Heart right ventricle (tissue), 16 donors: ENCODE results near the gene PARD6G. TPM values are rescaled to one million over a fixed set of nuclear protein-coding genes. Genes with fewer than 3 reads are reported as not detected.
A peak's percentile ranks its signal among the peaks of the same experiment; 100 is the strongest.

Source experiments
- ATAC-seq, 8 donors: fragments of 200-7000 bp; cut with Tn5 transposase; one replicate each; pipeline ENCODE4 v1.9.1; 2020; ENCODE audit warnings: mild to moderate bottlenecking in 8 of 8, moderate library complexity in 8 of 8, moderate number of reproducible peaks in 1 of 8
- DNase-seq, 2 donors: peaks; one replicate each; pipeline ENCODE4 v3.0.0-alpha.2; 2020
- H3K27ac ChIP-seq, 10 donors: fragments of 200-600 bp; sonication (generic) in 2 of 10; one replicate each; pipeline versions ENCODE4 v1.5.0 to v1.8.0; 2020 to 2022; ENCODE audit warnings: mild to moderate bottlenecking in 3 of 10
- H3K27me3 ChIP-seq, 7 donors: fragments of 200-600 bp; one replicate each; pipeline ENCODE4 v1.8.0; 2021 to 2022; ENCODE audit warnings: mild to moderate bottlenecking in 2 of 7
- H3K36me3 ChIP-seq, 9 donors: fragments of 200-600 bp; sonication (generic) in 1 of 9; one replicate each; pipeline versions ENCODE4 v1.5.0 to v1.8.0; 2020 to 2022; ENCODE audit warnings: mild to moderate bottlenecking in 2 of 9
- H3K4me1 ChIP-seq, 9 donors: fragments of 200-600 bp; sonication (generic) in 1 of 9; one replicate each; pipeline versions ENCODE4 v1.5.0 to v1.8.0; 2020 to 2022; ENCODE audit warnings: mild to moderate bottlenecking in 4 of 9
- H3K4me3 ChIP-seq, 10 donors: fragments of 200-600 bp; sonication (generic) in 2 of 10; one replicate each; pipeline versions ENCODE4 v1.5.0 to v1.8.0; 2020 to 2022; ENCODE audit warnings: mild to moderate bottlenecking in 7 of 10, moderate library complexity in 2 of 10
- H3K9me3 ChIP-seq, 11 donors: fragments of 200-600 bp in 10 of 11; sonication (generic) in 2 of 11; one replicate each; pipeline versions ENCODE4 v1.5.0 to v1.8.0; 2013 to 2022; ENCODE audit warnings: mild to moderate bottlenecking in 2 of 11, control low read depth in 1 of 11, moderate library complexity in 1 of 11
- WGBS, 2 donors: extraction: QIAGEN DNeasy Blood & Tissue Kit; methylation state at CpG; one replicate each; pipeline ENCODE4 v1.1.7; 2013; ENCODE audit warnings: inconsistent platforms in 1 of 2; 5-methylcytosine and 5-hydroxymethylcytosine counted together
- intact Hi-C, 10 donors: fragments of 100-400 bp; cut with DNase I; formaldehyde crosslinking; loops; one replicate each; pipeline versions ENCODE4 v1.11.1 to v1.14.2; 2022
- polyA plus RNA-seq, 2 donors: library from polyadenylated mRNA; stranded (reverse); fragments of 200-250 nt; gene quantifications; one replicate each; pipeline ENCODE4 v1.2.3, GENCODE V29; 2013
- total RNA-seq, 10 donors: library from RNA; stranded (reverse); fragmentation: NEBNext Ultra II Directional in 3 of 10; extraction: Animal tissue kit (Norgen Biotek cat#: 25700) in 3 of 10; gene quantifications; one replicate each; pipeline versions ENCODE4 v1.2.1 to v1.2.4, GENCODE V29; 2021 to 2023
- TF ChIP-seq, protein P1 (sequence below), 9 donors: fragments of 200-600 bp; sonication (generic) in 2 of 9; IDR thresholded peaks; one replicate each; pipeline versions ENCODE4 v1.5.0 to v1.8.0; 2021 to 2022; ENCODE audit warnings: antibody characterized with exemption in 9 of 9, mild to moderate bottlenecking in 5 of 9, moderate library complexity in 1 of 9
- donor health status: Arrhythmogenic right ventricular cardiomyopathy.
- donor health status: ischemic (EF 13 %, LVEDD 7.1; RV severe dilation, severe dysfunction).
- donor health status: healthy with polysubstance abuse.
- donor health status: DM: no; HTN: yes; CAD: no.
- donor health status: DM: no; HTN: no; CAD: no.
- donor health status: ischemic (EF 25% LVEDD 6.9; RV normal size, moderate dysfunction).
- donor health status: ischemic (EF 25% LVEDD 5.7; RV mildly dilated, moderate dysfunction).
- donor health status: healthy.
- donor health status: DM: yes; HTN: yes; CAD: no.
- donor health status: Ischemic cardiomyopathy.
- donor health status: ischemic (EF 35%, LVEDD 5.7; RV mildly dilated, moderate dysfunction).
- donor health status: nonischemic (EF 11% LVEDD 7.7; RV severe dilation, severe dysfunction).
- donor health status: DM: yes; HTN: yes; CAD: no.
- donor health status: PGD.
- donor health status: ischemic (EF 29% LVEDD 5.4; RV normal size, mild dysfunction).
- donor health status: nonischemic (EF 23%, LVEDD 6.1; RV moderate dilation, normal function).

Gene PARD6G
- total and polyA plus RNA-seq, 12 donors: 0.77 to 3.8 (median 2.6) TPM

GRCh38 chr18:80147037-80147417 lies 100.3 kb downstream of the PARD6G start:
- Histone ChIP-seq H3K4me3 (peak overlapping the region; percentile 26 to 72 (median 63)), H3K9me3 (no peaks in the 10 kb centered on the region), H3K36me3 (no peaks in the 10 kb centered on the region), H3K4me1 (peaks cover 0 to 21% (median 14%) of the 10 kb centered on the region in 9 donors), H3K27me3 (no peaks in the 10 kb centered on the region), H3K27ac (peak overlapping the region in 1 of 10 donors; percentile 47)
- WGBS, 2 donors: 26 to 35% methylated on average over 12 of the region's 12 CpGs
- intact Hi-C loops: loop anchor here in 1 of 10 donors (10.0 kb wide), 1 partner anchor 112 kb away; the partner anchor contains the start of gene RBFA
- DNase-seq (no peak), ATAC-seq (peak in 6 of 8 donors; percentile 18 to 51 (median 30))
- TF ChIP-seq, protein P1, sequence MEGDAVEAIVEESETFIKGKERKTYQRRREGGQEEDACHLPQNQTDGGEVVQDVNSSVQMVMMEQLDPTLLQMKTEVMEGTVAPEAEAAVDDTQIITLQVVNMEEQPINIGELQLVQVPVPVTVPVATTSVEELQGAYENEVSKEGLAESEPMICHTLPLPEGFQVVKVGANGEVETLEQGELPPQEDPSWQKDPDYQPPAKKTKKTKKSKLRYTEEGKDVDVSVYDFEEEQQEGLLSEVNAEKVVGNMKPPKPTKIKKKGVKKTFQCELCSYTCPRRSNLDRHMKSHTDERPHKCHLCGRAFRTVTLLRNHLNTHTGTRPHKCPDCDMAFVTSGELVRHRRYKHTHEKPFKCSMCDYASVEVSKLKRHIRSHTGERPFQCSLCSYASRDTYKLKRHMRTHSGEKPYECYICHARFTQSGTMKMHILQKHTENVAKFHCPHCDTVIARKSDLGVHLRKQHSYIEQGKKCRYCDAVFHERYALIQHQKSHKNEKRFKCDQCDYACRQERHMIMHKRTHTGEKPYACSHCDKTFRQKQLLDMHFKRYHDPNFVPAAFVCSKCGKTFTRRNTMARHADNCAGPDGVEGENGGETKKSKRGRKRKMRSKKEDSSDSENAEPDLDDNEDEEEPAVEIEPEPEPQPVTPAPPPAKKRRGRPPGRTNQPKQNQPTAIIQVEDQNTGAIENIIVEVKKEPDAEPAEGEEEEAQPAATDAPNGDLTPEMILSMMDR (IDR thresholded peaks at IDR 0.05): no peak

DNA sequence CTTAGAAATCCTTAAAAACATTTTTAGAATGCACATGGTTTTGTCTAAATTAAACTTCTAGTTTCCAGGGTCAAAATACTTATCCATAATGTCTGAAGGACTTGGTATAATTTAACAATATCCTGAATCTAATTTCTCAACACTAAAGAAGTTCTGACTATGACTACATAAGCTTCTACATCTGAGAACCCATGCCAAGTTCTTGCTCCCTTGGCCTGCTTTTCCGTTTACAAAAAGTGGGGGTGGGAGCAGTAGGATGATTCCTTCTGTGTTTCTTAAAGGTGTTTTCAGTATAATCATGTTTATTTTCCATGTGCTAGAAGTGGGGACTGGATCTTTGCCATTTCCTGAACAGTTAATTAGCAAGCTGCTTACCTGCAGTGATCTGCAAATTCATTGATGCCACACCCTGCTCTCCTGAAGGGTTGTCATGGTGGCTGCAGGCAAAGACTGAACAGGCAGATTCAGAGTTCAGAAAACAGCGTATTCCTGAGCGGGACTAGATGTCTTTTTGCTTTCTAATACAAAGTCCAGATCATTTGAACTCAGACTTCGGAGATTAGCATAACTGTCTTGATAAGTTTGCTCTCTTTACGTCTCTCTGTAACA lies 102.0 kb downstream of the PARD6G start:
- intact Hi-C loops: loop anchor here in 1 of 10 donors (10.0 kb wide), 1 partner anchor 110 kb away; the partner anchor contains the start of gene RBFA

DNA sequence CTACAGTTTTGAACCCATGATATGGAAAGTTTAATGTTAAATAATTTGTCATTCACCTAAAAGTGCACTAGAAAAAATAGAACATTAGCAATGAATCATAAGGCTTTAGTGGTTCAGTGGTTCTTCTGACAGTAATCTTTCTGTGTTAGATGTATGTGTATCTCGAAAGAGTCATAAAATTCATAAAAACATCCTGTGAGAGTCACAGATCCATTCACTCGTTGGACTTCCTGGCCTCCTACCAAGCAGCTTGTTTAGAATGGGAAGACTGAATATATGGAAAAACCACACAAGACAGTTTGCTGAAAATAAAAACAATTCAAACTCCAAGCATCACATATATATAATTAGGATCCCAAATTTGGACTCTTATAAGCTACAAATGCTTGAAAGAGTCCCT lies 103.4 kb downstream of the PARD6G start:
- H3K27ac ChIP-seq: no peak overlapping the region
- WGBS, 2 donors: 51 to 62% methylated on average over 2 of the region's 2 CpGs

More for the DNA sequence above, 102.0 kb downstream of the PARD6G start:
- DNase-seq (no peak), ATAC-seq (no peak)
- Histone ChIP-seq H3K4me3 (no peak overlapping the region), H3K9me3 (no peaks in the 10 kb centered on the region), H3K4me1 (peaks cover 0 to 21% (median 14%) of the 10 kb centered on the region in 9 donors), H3K27me3 (no peaks in the 10 kb centered on the region), H3K27ac (no peak overlapping the region), H3K36me3 (peaks cover 0 to 14% (median 0%) of the 10 kb centered on the region in 9 donors)
- WGBS, 2 donors: 87 to 88% methylated on average over 5 of the region's 5 CpGs
- TF ChIP-seq, protein P1 (IDR thresholded peaks at IDR 0.05): no peak

DNA sequence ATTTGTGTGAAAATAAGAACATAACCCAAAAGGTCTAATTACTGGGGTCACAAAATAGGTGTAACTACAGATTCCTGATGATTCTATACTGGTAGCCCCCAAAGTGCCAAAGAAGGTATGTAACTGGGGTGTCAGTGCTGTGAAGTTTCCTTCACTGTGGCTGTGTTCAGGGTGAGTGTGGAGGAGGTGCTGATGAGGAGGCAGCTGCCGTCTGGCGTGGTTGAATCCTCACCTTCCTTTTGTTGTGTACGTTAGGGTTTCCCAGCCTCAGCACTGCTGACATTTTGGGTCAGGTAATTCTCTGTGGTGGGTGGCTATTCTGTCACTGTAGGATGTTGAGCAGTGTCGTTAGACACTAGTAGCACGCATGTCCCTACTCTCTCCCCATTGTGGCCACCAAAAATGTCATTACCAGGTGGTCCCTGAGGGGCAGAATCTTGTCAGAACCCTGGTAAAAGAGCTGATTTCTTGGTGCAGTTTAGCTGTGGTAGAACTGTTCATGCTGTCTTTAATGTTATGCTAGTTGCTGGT lies 106.8 kb downstream of the PARD6G start:
- no peak overlapping the region for H3K27ac ChIP-seq
- 94 to 95% methylated on average over 5 of the region's 5 CpGs for WGBS, 2 donors
- H3K4me3 ChIP-seq: no peak overlapping the region
- intact Hi-C loops: loop anchor here in 1 of 10 donors (10.0 kb wide), 1 partner anchor 106 kb away; the partner anchor contains the start of gene RBFA
- no peaks in the 10 kb centered on the region for H3K4me1 ChIP-seq
- no peaks in the 10 kb centered on the region for H3K27me3 ChIP-seq
- peaks cover 0 to 61% (median 30%) of the 10 kb centered on the region in 9 donors for H3K36me3 ChIP-seq
- TF ChIP-seq, protein P1 (IDR thresholded peaks at IDR 0.05): no peak
- no peaks in the 10 kb centered on the region for H3K9me3 ChIP-seq
- no peak for ATAC-seq
- DNase-seq: no peak

More for the DNA sequence above, 103.4 kb downstream of the PARD6G start:
- Histone ChIP-seq H3K36me3 (peaks cover 0 to 28% (median 3%) of the 10 kb centered on the region in 9 donors), H3K4me1 (peaks cover 0 to 18% (median 13%) of the 10 kb centered on the region in 9 donors), H3K9me3 (no peaks in the 10 kb centered on the region), H3K4me3 (no peak overlapping the region), H3K27me3 (no peaks in the 10 kb centered on the region)
- DNase-seq: no peak
- TF ChIP-seq, protein P1 (IDR thresholded peaks at IDR 0.05): no peak
- ATAC-seq: no peak
- intact Hi-C loops: loop anchor here in 1 of 10 donors (10.0 kb wide), 1 partner anchor 109 kb away; the partner anchor contains the start of gene RBFA
